CD4-positive, alpha-beta T cell treated with Interleukin-15 for 1 hour (primary cell): ENCODE measurements around the gene AKT1.

ENCODE experiments used
- DNase-seq: peaks from one replicate; pipeline ENCODE4 v3.0.0-alpha.2; 2020

The AKT1 gene

DNA sequence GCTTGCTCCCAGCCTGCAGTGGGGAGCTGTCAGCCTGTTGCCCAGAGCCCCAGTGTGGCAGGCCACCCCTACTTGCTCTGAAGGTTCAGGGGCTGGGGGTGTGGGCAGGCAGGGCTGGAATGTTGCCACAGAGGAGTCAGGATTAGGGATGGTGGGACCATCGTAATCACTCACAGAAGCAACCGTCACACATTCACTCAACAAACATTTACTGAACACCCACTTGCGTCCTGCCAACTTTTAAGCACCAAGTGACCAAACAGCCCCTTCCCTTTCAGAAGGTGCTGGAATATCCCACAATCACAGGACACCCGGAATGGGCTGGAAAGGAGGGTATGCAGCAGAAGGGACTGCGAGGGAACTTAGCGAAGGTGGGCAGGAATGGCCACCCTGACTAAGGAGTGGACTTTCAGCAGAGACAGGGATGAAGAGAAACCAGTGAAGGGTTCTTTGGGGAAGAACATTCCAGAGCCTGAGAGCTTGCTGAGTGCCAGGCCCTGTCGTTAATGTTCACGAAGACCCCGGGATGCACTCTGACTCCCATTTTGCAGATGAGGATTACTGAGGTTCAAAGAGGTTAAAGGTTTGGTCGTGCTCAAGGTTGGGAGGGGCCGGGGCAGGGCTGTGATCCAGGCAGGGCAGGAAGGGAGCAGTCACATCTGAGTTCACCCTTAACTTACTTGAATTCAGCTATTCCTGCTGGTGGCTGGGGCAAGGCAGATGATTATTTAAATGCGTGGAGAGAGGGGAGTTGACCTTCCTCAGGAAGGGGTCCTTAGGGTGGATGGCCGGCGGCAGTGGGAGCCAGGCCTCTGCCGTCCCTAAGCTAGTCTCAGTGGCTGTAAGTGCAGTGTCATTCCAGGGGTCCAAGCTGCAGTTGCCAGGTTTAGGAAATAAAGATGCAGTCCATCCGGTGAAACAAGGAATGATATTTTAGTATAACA is 3.0 kb upstream of the AKT1 start:
- no peak for DNase-seq

DNA sequence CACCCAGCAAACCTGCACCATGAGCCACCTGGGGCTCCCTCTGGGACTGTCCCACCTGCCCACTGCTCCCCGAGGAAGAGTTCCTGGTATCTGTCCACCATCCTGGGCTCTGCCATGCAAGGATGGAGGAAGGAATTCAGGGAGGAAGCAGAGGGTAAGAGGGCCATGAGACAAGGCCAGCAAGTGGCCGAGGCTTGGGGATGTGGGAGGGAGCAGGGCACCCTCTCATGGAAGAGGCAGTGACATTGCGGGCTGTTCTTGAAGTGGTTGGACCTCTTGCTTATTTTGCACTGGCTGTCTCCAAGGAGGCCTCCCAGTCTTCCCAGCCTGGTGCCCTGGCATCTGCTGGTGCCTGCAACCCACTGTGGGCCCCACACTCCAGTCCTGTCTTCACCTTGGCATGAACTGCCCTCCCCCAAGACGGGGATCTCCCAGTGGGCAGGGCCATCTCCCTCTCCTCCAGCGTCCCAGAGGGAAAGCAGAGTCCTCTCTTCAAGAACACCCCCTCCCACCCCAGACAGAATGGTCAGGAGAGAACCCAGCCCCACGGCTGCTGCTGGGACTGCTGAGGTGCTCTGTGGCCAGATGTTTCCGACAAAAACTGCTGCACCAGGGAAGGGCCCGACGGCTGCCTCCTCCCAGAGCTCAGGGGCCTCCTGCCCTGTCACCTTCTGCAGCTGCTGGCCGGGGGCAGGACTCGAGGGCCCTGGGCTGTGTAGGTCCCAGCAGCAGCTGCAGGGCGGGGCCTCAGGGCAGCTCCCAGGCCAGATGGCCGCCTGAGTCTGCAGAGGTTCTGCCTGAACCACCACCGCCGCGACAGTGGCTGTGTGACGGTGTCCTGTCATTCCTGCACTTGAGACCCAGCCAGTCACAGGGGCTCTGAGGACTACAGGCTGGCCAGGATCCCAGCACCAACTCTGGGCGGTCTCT is 1.8 kb upstream of the AKT1 start:
- DNase-seq: no peak

DNA sequence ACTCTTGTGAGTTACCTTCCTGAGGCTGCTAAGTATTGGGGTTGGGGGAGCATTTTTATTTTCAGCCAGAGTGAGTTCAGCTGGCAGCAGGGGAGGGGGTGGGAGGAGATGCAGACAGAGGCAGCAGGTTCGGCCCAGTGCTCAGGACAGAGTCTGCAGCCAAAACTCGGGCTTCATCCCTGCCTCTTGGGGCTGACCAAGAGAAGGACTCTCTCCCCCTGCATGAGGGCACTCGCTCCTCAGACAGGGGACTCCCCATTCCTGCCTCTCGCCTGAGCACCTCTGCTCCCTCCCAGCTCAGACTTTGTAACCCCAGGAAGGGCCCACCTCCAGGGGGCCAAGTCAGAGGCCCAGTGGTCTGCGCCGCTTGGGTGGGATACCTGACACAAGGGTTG is 1.1 kb upstream of the AKT1 start:
- DNase-seq: no peak

DNA sequence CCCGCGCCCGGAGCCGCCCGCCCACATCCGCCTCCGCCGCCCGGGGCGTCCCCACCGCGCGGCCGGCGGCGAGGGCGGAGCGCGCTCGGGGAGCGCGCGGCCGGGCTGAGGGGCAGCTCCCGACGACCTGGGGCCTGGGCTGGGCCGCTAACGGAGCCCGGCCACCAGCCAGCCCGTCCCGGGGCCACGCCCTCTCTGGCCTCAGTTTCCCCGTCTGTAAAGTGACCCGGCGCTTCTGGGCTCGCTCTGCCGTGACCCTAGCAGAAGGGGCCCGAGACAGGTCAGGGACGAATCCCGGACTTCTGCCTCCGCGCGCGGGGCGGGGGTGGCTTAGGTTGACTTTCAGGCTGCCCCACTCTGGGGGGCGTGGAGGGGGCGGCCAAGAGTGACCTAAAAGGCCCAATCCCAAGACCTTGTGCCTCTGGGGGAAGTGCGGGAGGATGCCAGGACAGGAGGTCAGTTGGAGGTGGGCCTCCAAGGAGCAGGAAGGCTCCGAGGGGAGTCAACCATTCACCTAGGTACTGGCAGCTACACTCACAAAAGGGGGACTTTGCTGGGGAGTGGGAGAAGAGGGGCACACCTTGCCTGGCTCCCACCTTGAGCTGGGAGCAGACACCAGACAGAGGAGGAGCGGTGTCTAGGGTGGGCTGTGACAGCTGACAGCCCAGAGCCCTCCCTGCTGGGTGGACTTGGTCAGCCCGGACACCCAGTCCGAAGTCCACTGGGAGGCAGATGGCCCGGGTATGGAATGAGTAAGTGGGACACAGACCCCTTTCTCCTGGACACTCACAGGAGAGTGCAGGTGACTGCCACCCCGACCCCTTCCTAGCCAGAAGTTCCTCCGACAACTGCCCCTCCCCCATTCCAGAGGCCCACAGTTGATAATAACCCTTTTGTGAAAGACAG is 486 bp upstream of the AKT1 start:
- DNase-seq: peak; percentile 60

DNA sequence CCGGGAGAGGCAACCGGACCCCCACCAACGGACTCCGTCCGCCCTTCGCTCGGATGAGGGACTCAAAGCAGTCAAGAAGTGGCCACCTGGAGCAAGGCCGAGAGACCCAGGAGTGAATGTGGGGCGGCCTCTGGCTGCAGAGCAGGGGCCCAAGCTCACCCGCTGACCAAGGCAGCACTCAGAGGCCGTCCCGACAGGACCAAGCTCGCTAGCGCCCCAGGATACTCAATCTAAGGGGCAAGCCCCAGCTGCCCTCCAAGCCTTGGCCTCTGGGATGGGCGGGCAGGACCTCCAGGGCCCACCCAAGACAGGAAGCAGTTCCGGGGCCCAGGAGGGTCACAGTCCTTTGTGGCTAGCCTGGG is 936 bp downstream of the AKT1 start:
- no peak for DNase-seq

DNA sequence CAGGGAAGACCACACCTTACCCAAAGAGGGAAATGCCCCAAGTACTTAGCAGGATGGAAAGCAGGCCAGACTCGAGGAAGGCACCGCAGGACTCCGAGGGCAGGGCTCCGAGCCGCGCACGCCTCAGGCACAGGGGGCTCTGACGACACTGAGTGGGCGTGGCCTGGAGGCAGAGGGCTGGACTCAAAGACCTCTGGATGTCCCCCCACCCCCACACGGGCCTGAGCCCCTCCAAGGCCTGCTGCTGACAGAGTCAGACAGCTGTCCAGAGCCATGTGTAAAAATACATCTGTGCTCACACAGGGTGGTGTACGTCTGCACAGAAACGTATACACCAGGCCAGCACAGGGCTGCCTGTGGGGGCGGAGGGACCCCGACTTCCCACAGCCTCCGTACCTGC is 1.4 kb downstream of the AKT1 start:
- DNase-seq: no peak

DNA sequence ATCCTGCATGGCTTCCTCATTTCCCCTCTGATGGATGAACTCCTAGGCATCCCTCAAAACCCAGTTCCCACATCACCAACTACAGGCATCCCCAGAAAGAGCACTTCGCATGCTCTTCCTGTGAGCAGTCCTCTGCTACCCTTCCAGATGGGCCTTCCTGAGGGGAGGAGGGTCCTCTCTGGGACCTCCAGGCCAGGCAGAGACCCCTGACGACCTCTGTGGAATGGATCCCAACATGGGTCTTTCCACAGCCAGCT is 1.9 kb downstream of the AKT1 start:
- no peak for DNase-seq

DNA sequence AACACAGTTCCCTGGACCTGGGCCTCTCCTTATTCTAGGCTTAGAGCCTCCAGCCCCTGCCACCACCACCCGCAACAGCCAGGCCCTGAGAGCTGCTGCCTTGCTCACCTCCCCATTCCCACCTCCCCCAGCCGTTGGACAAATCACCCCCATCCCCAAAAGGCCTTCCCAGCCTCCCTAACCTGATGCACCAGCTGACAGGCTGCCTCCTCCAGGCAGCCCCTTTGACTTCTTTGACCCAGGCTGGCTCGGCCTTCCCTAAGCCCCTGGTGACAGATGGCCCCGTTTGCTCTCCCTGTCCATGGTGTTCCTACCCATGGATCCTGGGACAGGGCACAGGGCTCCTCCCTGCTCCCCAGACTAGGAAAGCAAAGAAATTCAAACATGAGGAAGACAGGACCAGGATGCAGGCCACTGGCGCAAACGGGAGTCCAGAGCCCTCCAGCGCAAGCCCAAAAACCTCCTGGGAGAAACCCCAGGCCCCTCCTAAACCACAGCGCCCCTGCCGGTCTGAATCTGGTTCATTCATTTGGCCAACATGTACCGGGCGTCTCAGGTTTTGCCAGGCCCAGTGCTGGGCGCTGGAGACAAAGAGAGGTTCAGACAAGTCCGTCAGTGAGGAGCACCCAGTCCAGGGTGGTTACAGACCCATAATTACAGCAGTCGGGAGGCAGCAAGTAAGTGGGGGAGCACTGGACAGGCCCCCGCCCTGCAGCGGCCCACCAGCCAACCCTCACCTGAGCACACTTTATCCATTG is 2.4 kb downstream of the AKT1 start:
- no peak for DNase-seq

DNA sequence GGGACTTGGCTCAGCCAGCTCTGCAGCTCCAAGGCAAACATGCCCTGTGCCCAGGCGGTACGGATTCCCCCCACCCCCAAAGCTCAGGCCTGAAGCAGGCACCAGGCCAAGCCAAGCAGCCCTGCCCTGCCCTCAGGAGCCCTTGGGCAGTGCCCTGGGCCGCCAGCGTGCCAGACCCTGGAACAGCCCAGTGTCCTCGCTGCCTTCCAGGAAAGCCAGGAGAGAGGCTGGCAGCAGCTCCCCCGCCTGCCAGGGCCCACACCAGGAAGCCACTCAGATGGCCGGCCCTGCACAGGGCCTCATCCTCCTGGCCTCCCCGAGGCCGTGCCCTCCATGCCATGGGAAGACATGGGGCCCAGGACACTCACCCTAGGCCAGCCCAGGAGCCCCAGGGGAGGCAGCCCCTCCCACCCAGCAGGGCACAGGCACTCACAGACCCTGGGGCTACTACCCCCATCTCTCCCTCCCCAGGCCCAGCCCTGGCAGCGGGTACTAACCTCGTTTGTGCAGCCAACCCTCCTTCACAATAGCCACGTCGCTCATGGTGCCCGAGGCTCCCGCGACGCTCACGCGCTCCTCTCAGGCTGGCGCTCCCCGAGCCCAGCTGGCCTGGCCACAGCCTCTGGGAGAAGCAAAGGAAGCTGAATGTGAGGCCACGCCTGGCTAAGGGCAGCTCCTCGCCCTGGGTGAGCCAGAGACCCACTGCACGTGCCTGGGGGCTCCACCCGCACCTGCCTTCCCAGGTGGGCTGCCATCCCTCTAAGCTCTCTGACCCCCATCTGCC is 3.3 kb downstream of the AKT1 start:
- DNase-seq: no peak

DNA sequence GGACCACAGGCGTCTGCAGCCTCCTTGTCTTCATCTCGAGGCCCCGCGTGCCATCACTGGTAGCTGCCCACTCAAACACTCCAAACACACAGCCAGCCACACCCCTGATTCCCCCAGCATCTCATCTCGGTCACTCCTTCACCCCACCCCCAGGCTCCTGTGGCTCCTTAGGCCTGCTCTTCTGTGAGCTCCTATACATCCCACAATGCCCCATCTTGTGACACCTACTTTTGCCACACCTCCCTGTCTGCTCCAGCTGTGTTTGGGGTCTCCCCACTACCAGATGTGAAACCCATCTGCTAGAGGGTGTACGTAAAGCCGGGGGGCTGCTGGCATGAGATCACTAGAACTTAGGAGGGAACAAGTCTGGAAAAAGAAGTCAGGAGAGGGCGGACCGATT is 4.1 kb downstream of the AKT1 start:
- DNase-seq: no peak

DNA sequence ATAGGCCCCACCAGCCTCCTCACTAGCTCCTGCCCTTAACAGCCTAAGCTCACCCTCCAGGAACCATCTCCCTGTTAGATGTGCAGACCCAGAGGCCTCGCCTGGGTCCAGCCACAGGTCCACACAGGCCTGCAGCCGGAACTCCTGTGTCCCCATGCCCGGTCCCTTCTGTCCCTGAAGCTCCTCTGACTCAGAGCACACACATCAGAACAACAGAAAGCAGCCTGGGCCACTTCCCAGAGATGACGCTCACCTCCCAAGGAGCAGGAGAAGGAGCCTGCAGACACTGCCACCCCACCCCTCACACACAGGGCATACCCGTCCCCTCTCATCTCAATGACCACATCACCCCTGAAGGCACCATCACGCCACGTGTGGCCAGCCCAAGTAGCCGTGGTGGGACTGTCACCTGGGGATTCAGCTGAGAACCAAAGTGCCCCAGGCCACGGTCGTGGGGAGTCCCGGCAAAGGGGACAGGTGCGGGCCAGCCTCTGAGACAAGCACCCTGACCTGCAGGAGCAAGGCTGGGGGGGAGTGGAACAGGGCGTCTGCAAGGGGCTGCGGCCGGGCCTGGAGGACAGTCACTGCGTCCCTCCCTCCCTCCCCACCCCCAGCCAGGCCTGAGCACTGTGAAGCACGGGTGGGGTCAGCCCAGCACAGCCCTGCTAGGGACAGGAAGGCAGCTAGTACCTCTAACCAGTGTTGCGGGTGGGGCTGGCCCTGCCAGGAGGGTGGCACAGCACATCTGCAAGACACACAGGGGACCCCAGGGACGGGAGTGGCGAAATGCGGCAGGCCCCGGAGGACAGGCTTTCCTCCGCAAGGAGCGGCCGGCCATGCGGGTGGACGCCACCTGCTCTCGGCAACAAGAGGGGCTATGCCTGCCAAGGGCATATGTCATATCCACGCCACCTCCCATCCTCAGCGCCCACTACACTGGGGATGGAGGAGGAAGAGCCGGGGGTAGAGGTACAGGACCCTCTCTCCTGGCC is 5.5 kb downstream of the AKT1 start:
- DNase-seq: no peak

DNA sequence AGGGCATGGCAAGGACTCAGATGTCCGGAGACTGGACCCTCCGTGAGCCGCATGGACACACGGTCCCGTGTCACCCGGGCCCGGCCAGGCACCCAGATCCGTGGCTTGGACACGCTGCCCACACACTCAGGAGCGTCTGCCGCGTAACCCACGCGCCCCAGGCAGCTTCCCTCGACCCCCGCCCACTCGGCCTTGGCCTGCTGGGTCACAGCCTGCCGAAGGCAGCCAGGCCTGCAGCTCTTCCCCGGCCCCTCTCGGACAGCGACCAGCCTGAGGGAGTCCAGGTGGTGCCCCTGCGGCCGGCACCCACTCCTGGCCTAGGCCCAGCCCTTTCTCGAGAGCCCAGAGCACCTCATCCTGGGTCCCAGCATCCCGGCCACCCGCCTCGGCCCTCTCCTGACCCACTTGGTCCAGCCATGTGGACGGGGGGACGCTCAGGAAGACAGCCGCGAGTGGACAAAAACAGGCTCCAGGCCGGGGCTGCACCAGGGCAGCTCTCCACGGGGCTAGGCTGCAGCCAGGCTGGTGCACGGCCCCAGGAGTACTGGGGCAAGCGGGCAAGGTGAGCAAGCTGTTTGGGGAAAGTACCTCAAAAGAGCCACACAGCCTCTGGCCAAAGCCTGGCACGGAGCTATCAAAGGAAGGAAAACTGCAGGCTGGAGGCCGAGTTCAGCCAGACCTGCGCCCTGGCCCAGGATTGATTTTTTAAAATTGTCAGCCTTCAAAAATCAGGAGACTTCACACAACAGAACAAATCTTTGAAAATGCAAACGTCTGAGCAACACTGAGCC is 6.5 kb downstream of the AKT1 start:
- no peak for DNase-seq

DNA sequence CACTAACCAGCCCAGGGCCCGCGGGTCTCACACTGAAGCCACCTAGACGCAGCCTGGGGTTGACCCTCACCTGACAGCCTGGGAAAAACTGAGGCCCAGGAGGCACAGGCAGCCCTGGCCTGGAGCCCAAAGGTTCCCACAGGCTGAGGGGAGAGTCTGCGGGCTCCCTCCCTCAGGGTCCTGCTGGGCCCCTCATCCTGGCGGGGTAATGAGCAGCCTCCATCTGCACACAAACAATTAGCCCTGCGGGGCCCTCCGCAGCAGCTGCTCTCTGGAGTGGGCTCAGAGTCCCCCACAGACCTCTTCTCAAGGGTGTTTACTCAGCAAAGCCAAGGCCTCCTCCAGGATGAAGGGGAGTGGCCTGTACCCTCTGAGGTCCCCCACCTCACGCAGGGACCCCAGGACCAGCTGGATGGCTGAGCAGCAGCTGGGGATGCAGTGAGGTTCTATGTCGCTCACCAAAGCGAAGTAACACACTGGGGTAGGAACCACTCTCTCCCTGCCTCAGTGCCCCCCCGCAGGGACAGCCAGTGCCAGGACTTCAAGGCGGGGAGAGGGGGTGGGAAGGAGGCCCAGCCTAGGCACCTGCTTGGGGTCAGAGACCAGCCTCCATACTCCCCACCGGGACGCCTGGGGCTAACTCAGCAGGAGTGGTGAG is 7.3 kb downstream of the AKT1 start:
- DNase-seq: no peak

DNA sequence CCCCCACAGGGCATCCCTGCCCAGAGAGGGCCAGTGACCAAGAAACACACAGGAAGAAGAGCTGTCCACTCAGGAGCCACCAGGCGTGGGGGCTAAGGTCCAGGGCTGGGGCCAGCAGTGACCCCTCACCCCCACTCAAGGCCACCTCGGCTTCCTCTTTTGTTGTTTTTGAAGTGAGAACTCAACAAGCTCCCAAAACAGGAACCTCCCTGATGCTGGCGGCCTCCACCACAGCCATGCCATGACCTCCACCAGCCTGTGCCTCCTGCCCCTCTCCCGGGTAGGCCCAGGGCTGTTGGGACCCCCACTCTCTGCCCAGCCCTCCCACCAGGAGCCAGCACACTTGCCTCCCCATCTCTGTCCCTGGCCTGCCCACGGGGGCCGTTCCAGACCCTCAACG is 7.8 kb downstream of the AKT1 start:
- peak; percentile 30 for DNase-seq

DNA sequence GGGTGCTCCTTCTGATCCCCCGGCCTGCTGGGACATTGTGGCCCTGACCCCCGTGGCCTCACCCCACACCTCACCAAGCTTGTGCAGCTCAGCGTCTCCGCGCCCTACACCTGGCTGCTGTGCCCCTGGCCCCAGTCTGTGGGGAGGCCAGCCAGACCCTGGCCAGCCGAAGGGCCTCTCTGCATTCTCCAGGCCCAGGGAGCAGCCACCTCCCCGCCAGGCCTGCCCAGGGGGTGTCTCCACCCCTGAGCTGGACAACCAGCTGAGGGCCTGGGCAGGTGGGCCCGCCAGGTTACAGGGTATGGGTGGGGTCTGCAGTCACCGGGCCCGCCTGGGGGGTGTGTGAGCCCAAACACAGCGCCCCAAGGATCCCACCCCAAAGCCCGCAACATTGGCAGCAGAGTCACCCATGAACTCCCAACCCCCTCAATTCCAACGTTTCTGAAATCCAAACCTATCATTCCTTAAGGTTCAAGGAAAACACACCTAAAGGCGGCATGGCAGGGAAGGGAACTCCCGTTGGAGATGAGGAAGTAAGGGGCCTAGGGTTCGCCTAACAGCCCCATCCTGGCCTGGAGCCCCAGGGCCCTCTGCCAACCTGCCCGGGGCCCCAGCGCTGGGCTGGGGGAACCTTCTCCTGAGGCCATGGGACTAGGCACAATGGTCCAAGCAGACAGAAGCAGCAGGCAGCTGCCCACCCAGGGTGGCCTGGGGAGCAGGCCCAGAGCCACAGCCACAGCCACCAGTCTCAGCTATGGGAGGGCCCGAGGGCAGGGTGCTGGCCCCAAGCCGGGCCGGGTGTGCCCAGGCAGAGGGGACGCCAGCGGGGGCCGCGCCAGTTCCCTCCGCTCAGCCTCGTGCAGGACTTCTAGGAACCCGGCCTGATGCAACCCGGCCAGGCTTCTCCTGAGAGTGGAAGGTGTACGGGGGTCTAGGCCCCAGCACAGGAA is 8.5 kb downstream of the AKT1 start:
- DNase-seq: no peak

DNA sequence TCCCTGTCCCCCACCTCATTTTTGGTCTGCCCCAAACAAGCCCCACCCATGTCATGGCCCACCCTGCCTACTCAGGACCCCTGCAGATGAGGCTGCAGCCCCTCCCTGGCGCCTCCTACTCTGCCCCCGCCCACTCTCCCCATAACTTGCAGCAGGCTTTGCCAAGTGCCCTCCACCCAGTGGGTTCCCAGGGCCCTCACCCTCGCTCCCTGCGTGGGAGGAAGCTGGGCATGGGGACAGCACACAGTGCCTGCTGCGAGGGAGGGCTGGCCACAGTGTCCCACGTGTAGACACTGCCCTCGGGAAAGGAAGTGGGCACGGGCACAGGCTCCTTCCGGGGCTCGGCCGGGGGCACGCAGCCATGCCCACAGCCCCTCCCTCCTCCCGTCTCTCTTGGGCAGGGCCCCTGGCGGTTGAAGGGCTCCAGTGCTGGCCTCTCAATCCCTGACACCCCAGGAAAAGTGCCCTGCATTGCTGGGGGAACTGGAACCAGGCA is 9.4 kb downstream of the AKT1 start:
- DNase-seq: no peak

DNA sequence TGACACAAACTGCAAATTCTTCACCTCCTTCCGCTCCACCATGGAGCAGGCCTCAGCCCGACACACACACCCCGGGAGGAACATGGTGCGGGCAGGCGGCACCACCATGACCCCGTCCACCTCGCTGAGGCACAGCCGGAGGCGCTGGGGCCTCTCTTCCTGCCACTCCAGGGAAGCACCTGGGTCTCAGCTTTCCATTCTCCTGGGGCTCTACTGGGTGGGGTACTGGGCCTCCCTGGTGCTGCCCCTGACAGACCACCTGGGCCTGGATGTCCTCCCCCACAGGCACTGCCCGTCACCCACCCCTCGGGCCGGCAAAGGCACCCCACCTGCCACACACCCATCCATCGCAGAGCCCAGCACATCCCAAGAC is 9.9 kb downstream of the AKT1 start:
- no peak for DNase-seq
